ENCODE results near the gene HDAC1. TPM values are rescaled to one million over a fixed set of nuclear protein-coding genes. Genes with fewer than 3 reads are reported as not detected.

Gene HDAC1
- total and polyA plus RNA-seq, 2 of the 13 experiments (the other 11 are each of a cell fraction or from before 2014, with no cell fraction given) = 93.5 to 189 TPM

GRCh38 chr1:32291708-32292538 is at the start of gene HDAC1 (continued):
- peak; percentile 87 for TF ChIP-seq XRCC5 (optimal IDR thresholded peaks at IDR 0.05; ENCODE audit: low read length)
- TF ChIP-seq HNRNPL (IDR thresholded peaks at IDR 0.05; ENCODE audit: low read depth, low read length) = 0 out of 2 replicates have a peak, but pooled peaks have one; percentile 41
- peak; percentile 35; the same call in 1 of the 2 replicates for TF ChIP-seq FOXP4 (CRISPR knock-in tag; IDR thresholded peaks at IDR 0.05)
- peak; percentile 74; the same call in 1 of the 2 replicates for TF ChIP-seq SPEN (CRISPR knock-in tag; IDR thresholded peaks at IDR 0.05; ENCODE audit: low read depth)
- peak; percentile 57; the same call in 1 of the 2 replicates for TF ChIP-seq ESRRA (CRISPR knock-in tag; IDR thresholded peaks at IDR 0.05; ENCODE audit: low read depth)
- peak; percentile 45 for TF ChIP-seq GABPA (IDR thresholded peaks at IDR 0.05; ENCODE audit: low read depth, low read length)
- TF ChIP-seq GABPA (CRISPR knock-in tag; IDR thresholded peaks at IDR 0.05; ENCODE audit: low read depth) = peak; percentile 72
- no peak for TF ChIP-seq MLX (CRISPR knock-in tag; IDR thresholded peaks at IDR 0.05)
- no peak for TF ChIP-seq ATF6 (CRISPR knock-in tag; conservative IDR thresholded peaks at IDR 0.05)
- TF ChIP-seq NR3C1 (CRISPR knock-in tag; IDR thresholded peaks at IDR 0.05) = no peak
- TF ChIP-seq ZNF275 (CRISPR knock-in tag; IDR thresholded peaks at IDR 0.05; ENCODE audit: borderline replicate concordance) = 0 out of 2 replicates have a peak, but pooled peaks have one; percentile 14
- peak; percentile 85 for TF ChIP-seq PHF21A (CRISPR knock-in tag; IDR thresholded peaks at IDR 0.05)
- TF ChIP-seq REXO4 (CRISPR knock-in tag; IDR thresholded peaks at IDR 0.05; ENCODE audit: borderline replicate concordance) = no peak
- TF ChIP-seq ZNF574 (CRISPR knock-in tag; IDR thresholded peaks at IDR 0.05) = peak; percentile 62
- TF ChIP-seq NFYC (CRISPR knock-in tag; IDR thresholded peaks at IDR 0.05) = peak; percentile 89
- TF ChIP-seq ZMYM3 (CRISPR knock-in tag; IDR thresholded peaks at IDR 0.05) = peak; percentile 79; the same call in 1 of the 2 replicates
- TF ChIP-seq SAFB2 (CRISPR knock-in tag; IDR thresholded peaks at IDR 0.05; ENCODE audit: borderline replicate concordance, low read depth) = peak; percentile 21; the same call in 1 of the 2 replicates
- no peak; the same call in 1 of the 2 replicates for TF ChIP-seq ZNF782 (CRISPR knock-in tag; IDR thresholded peaks at IDR 0.05; ENCODE audit: borderline replicate concordance)
- peak; percentile 65; the same call in 1 of the 2 replicates for TF ChIP-seq MED13 (CRISPR knock-in tag; IDR thresholded peaks at IDR 0.05)
- no peak for TF ChIP-seq ZMAT5 (CRISPR knock-in tag; IDR thresholded peaks at IDR 0.05; ENCODE audit: borderline replicate concordance, low read depth)

All from HepG2 (cell line).